Ishikawa (cell line): ENCODE measurements around the gene ZNF33A.

Experiments used
- CREB1 ChIP-seq: IDR thresholded peaks from 2 replicates; pipeline ENCODE4 v1.6.1; 2012; ENCODE audit warnings: low read depth
- EGR1 ChIP-seq: IDR thresholded peaks from 2 replicates; pipeline ENCODE4 v1.6.1; 2012
- FOXM1 ChIP-seq: IDR thresholded peaks from 2 replicates; pipeline ENCODE4 v1.6.1; 2012; ENCODE audit warnings: low read depth, borderline replicate concordance
- MAX ChIP-seq: IDR thresholded peaks from 2 replicates; pipeline ENCODE4 v1.6.1; 2012
- TCF12 ChIP-seq: IDR thresholded peaks from 2 replicates; pipeline ENCODE4 v1.6.1; 2012; ENCODE audit warnings: low read depth
- TEAD4 ChIP-seq: IDR thresholded peaks from 2 replicates; pipeline ENCODE4 v1.6.1; 2012
- YY1 ChIP-seq: IDR thresholded peaks from 2 replicates; pipeline ENCODE4 v1.6.1; 2012; ENCODE audit warnings: low read depth

- no peak for TF ChIP-seq YY1
- no peak for TF ChIP-seq TEAD4
- TF ChIP-seq CREB1: no peak
- no peak for TF ChIP-seq MAX
- no peak for TF ChIP-seq FOXM1
- TF ChIP-seq TCF12: no peak
- TF ChIP-seq EGR1: no peak
Observed at GRCh38 chr10:38102880-38103279, 92.4 kb downstream of the ZNF33A start.
